H1 (cell line): ENCODE measurements around the gene B3GALT6. TPM values are rescaled to one million over a fixed set of nuclear protein-coding genes. Genes with fewer than 3 reads are reported as not detected.

Experiments
- ATF3 ChIP-seq: IDR thresholded peaks from 2 replicates; pipeline ENCODE4 v1.6.1; 2011; ENCODE audit warnings: low read depth, mild to moderate bottlenecking, low read length; ENCODE audit not compliant: insufficient read depth
- BRCA1 ChIP-seq: IDR thresholded peaks from 2 replicates; pipeline ENCODE4 v1.6.1; 2012; ENCODE audit warnings: low read depth, low read length, improper control_type of control experiment
- KDM1A ChIP-seq: fragments of 200-600, 300-600 bp; sonication (generic); IDR thresholded peaks from 2 replicates; pipeline ENCODE4 v1.7.1; 2016; ENCODE audit warnings: mild to moderate bottlenecking, low read length, borderline replicate concordance
- POLR2AphosphoS5 ChIP-seq: IDR thresholded peaks from 2 replicates; pipeline ENCODE4 v1.6.1; 2011; ENCODE audit warnings: low read depth, low read length
- RFX5 ChIP-seq: IDR thresholded peaks from 2 replicates; pipeline ENCODE4 v1.6.1; 2011; ENCODE audit warnings: low read depth, low read length, improper control_type of control experiment, borderline replicate concordance
- SIX5 ChIP-seq: IDR thresholded peaks from 2 replicates; pipeline ENCODE4 v1.6.1; 2011; ENCODE audit warnings: mild to moderate bottlenecking, low read depth, low read length
- SRF ChIP-seq: IDR thresholded peaks from 2 replicates; pipeline ENCODE4 v1.6.1; 2011; ENCODE audit warnings: mild to moderate bottlenecking, low read depth, low read length, moderate library complexity
- polyA plus RNA-seq, 7 experiments: library from polyadenylated mRNA; depleted of rRNA in 3 of 7; stranded (reverse) in 5 of 7; unstranded in 2 of 7; fragments of >200 nt in 5 of 7; fragments of 200-250 nt in 2 of 7; gene quantifications; 1 replicate in 5 of 7; 2 replicates in 1 of 7; 4 replicates in 1 of 7; pipeline versions ENCODE4 v1.2.1 to v1.2.3, GENCODE V29; 2011 to 2013; ENCODE audit warnings: missing spikeins in 2 of 7, mixed read lengths in 2 of 7
- total RNA-seq: library from RNA; stranded (reverse); fragmentation: NEBNext Ultra II Directional; extraction: Animal tissue kit (Norgen Biotek cat#: 25700); gene quantifications from 2 replicates; pipeline ENCODE4 v1.2.1, GENCODE V29; 2021

B3GALT6 gene
- total and polyA plus RNA-seq, 2 of the 8 experiments (the other 6 are each of a cell fraction or from before 2014, with no cell fraction given) = 18.4 to 20.4 TPM

GRCh38 chr1:1242461-1243265 is 10.6 kb downstream of the B3GALT6 start (continued):
- TF ChIP-seq SRF (no peak), ATF3 (no peak), KDM1A (no peak), SIX5 (no peak), BRCA1 (no peak), POLR2AphosphoS5 (no peak), RFX5 (no peak)
